DND-41 (cell line): ENCODE measurements around the gene OLIG1.

Experiments
- ATAC-seq: fragments of 200-7000 bp; cut with Tn5 transposase; 3 replicates; pipeline ENCODE4 v1.9.1; 2021; ENCODE audit warnings: low read depth; ENCODE audit not compliant: insufficient read depth
- DNase-seq: peaks from one replicate; pipeline ENCODE4 v3.0.0-alpha.2; 2020
- H2AFZ ChIP-seq: 2 replicates; pipeline ENCODE4 v1.6.0; 2012; ENCODE audit warnings: low read depth, low read length
- H3K27ac ChIP-seq: 2 replicates; pipeline ENCODE4 v1.5.1; 2012; ENCODE audit warnings: low read length, inconsistent platforms
- H3K27me3 ChIP-seq: fragments of 200-600 bp; sonication (generic); 2 replicates; pipeline ENCODE4 v1.6.0; 2012; ENCODE audit warnings: low read length, mild to moderate bottlenecking, inconsistent platforms; ENCODE audit not compliant: insufficient read depth, poor library complexity
- H3K36me3 ChIP-seq: 2 replicates; pipeline ENCODE4 v1.5.1; 2012; ENCODE audit warnings: low read length, inconsistent platforms; ENCODE audit not compliant: insufficient read depth
- H3K4me1 ChIP-seq: 2 replicates; pipeline ENCODE4 v1.5.1; 2012; ENCODE audit warnings: mild to moderate bottlenecking, low read length; ENCODE audit not compliant: insufficient read depth
- H3K4me2 ChIP-seq: 2 replicates; pipeline ENCODE4 v1.6.0; 2012; ENCODE audit warnings: mild to moderate bottlenecking, moderate library complexity, low read length, inconsistent platforms; ENCODE audit not compliant: insufficient read depth
- H3K4me3 ChIP-seq, 2 experiments: fragments of 200-600 bp in 1 of 2; shearing (Covaris generic) in 1 of 2; 2 replicates each; pipeline ENCODE4 v1.5.1; 2012 to 2016; ENCODE audit warnings: inconsistent platforms in 2 of 2, low read length in 2 of 2, mild to moderate bottlenecking in 2 of 2, low read depth in 1 of 2, moderate library complexity in 1 of 2
- H3K79me2 ChIP-seq: 2 replicates; pipeline ENCODE4 v1.6.0; 2012; ENCODE audit warnings: low read length, inconsistent platforms; ENCODE audit not compliant: insufficient read depth
- H3K9ac ChIP-seq: 2 replicates; pipeline ENCODE4 v1.6.0; 2012; ENCODE audit warnings: low read depth, mild to moderate bottlenecking, inconsistent platforms, low read length, moderate library complexity
- H3K9me3 ChIP-seq: 2 replicates; pipeline ENCODE4 v1.5.1; 2012; ENCODE audit warnings: low read length, moderate library complexity, mild to moderate bottlenecking, inconsistent platforms; ENCODE audit not compliant: insufficient read depth, severe bottlenecking
- H4K20me1 ChIP-seq: 2 replicates; pipeline ENCODE4 v1.6.0; 2012; ENCODE audit warnings: low read length; ENCODE audit not compliant: insufficient read depth
- EZH2 ChIP-seq: IDR thresholded peaks from 3 replicates; pipeline ENCODE4 v1.6.1; 2012; ENCODE audit warnings: borderline replicate concordance, low read depth, mild to moderate bottlenecking, moderate library complexity, low read length, inconsistent platforms; ENCODE audit not compliant: severe bottlenecking
- TF ChIP-seq, protein P1 (sequence below): IDR thresholded peaks from 2 replicates; pipeline ENCODE4 v1.5.1; 2012; ENCODE audit warnings: borderline replicate concordance, low read length, moderate library complexity, mild to moderate bottlenecking; ENCODE audit not compliant: poor library complexity, severe bottlenecking; ENCODE audit errors: extremely low read depth

Gene OLIG1

DNA sequence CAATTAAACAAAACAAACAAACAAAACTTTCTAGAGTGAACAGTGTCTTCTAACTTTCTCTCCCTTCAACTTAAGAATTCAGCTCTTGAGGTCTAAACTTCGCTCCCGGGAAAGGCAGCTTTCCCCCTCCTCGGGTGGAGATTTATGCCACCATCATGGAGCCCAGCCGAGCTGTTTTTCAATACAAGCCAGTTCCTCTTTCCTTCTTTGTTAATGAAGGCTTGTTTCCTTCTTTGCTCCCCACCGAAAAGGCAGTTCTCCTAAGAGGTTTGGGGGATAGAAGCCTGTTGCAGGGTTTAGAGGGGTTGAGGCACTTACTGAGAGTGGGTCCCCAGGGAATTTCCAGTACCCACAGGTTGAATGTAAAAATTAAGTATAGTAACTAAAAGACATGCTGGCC lies 26.5 kb downstream of the OLIG1 start:
- Histone ChIP-seq H3K9ac (no peak overlapping the region), H3K9me3 (no peaks in the 10 kb centered on the region), H3K4me3 (no peak overlapping the region), H3K4me1 (no peaks in the 10 kb centered on the region), H3K79me2 (no peaks in the 10 kb centered on the region), H4K20me1 (no peaks in the 10 kb centered on the region), H3K36me3 (no peaks in the 10 kb centered on the region), H3K4me2 (no peak overlapping the region), H3K27me3 (no peaks in the 10 kb centered on the region), H2AFZ (no peak overlapping the region), H3K27ac (no peak overlapping the region)
- DNase-seq (no peak), ATAC-seq (no peak; the same call in 2 of the 3 replicates)
- TF ChIP-seq, protein P1, sequence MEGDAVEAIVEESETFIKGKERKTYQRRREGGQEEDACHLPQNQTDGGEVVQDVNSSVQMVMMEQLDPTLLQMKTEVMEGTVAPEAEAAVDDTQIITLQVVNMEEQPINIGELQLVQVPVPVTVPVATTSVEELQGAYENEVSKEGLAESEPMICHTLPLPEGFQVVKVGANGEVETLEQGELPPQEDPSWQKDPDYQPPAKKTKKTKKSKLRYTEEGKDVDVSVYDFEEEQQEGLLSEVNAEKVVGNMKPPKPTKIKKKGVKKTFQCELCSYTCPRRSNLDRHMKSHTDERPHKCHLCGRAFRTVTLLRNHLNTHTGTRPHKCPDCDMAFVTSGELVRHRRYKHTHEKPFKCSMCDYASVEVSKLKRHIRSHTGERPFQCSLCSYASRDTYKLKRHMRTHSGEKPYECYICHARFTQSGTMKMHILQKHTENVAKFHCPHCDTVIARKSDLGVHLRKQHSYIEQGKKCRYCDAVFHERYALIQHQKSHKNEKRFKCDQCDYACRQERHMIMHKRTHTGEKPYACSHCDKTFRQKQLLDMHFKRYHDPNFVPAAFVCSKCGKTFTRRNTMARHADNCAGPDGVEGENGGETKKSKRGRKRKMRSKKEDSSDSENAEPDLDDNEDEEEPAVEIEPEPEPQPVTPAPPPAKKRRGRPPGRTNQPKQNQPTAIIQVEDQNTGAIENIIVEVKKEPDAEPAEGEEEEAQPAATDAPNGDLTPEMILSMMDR: no peak
- TF ChIP-seq EZH2: no peak

DNA sequence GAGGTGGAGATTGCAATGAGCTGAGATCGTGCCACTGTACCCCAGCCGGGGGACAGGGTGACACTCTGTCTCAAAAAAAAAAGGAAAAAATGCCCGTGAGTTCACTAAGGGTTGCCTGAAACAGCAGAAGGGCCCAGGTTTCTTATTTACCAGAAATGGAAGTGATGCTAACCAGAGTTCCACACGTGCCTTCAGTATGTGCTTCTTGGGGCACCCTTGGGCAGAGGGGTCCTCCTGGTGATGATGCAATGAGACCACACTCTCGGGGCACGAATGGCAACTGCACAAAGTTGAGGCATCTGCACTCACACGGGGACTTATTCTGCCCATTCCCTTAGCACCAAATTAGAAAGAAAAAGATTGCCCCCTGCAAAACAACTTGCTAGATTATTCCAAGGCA lies 29.2 kb downstream of the OLIG1 start:
- H3K27ac ChIP-seq: no peak overlapping the region
- H4K20me1 ChIP-seq: no peaks in the 10 kb centered on the region
- DNase-seq (no peak), ATAC-seq (no peak)
- H3K79me2 ChIP-seq: no peaks in the 10 kb centered on the region
- no peak overlapping the region for H3K4me3 ChIP-seq
- peaks cover 4% of the 10 kb centered on the region for H3K27me3 ChIP-seq
- H3K4me1 ChIP-seq: no peaks in the 10 kb centered on the region
- H2AFZ ChIP-seq: no peak overlapping the region
- no peak overlapping the region for H3K4me2 ChIP-seq
- H3K9me3 ChIP-seq: no peaks in the 10 kb centered on the region
- no peak overlapping the region for H3K9ac ChIP-seq
- no peak for TF ChIP-seq EZH2
- TF ChIP-seq, protein P1: no peak
- no peaks in the 10 kb centered on the region for H3K36me3 ChIP-seq

DNA sequence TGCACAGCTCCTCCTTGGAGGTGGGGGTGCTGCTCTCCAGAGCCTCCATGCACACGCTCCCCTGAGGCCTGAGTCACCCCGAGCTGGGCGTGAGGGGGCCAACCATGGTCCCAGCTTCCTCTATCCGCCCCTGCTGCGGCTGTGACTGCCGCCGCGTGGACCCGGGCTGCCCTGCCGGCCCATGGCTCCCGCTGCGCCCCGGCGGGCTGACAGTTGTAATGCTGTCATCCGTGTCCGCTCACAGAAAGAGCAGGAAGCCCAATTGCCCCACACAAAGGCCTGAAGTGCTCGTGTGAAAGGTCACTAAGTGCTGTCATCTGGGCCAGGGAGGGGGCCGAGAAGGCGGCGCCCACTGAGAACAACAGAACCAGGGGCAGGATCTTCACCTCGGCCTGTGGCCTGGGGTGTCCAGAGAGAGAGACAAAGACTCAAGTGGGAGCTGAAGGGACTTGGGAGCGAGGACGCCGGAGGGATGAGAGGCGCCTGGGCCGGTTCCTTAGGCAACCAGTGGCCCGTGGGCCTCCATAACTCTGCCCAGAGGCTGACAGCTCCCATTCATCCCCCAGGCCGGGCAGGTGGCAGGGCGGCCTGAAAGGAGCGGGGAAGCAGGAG lies 31.5 kb downstream of the OLIG1 start:
- H3K4me1 ChIP-seq: no peaks in the 10 kb centered on the region
- H4K20me1 ChIP-seq: no peaks in the 10 kb centered on the region
- no peaks in the 10 kb centered on the region for H3K79me2 ChIP-seq
- H3K9me3 ChIP-seq: no peaks in the 10 kb centered on the region
- TF ChIP-seq, protein P1: no peak
- no peak for TF ChIP-seq EZH2
- H3K4me2 ChIP-seq: no peak overlapping the region
- ATAC-seq (no peak), DNase-seq (no peak)
- H3K4me3 ChIP-seq: no peak overlapping the region
- peaks cover 5% of the 10 kb centered on the region for H3K27me3 ChIP-seq
- H2AFZ ChIP-seq: no peak overlapping the region
- no peak overlapping the region for H3K9ac ChIP-seq
- no peaks in the 10 kb centered on the region for H3K36me3 ChIP-seq
- no peak overlapping the region for H3K27ac ChIP-seq
